WTC11 (cell line): Measurements from ENCODE around the gene PLXNB2. TPM values are rescaled to one million over a fixed set of nuclear protein-coding genes. Genes with fewer than 3 reads are reported as not detected.

Experiments
- ATAC-seq: fragments of 200-7000 bp; cut with Tn5 transposase; 2 replicates; pipeline ENCODE4 v1.10.0; 2021; ENCODE audit warnings: mild to moderate bottlenecking, moderate library complexity
- CTCF ChIA-PET: fragments of 300-600 bp; sonication (Branson Sonifier 250); formaldehyde crosslinking; loops from one replicate; lab custom pipeline; 2021; ENCODE audit warnings: antibody characterized with exemption; lab: Charles Lee
- POLR2A ChIA-PET: fragments of 350-600 bp; sonication (Branson Sonifier 250); formaldehyde crosslinking; loops from one replicate; lab custom pipeline; 2021; ENCODE audit warnings: antibody characterized with exemption; lab: Charles Lee
- DNase-seq: peaks from one replicate; pipeline ENCODE4 v3.0.0; 2021; ENCODE audit warnings: low spot score
- H3K27ac Mint-ChIP-seq: 2 replicates; pipeline ENCODE4 v1.8.0; 2021; ENCODE audit warnings: mixed read lengths
- H3K27me3 Mint-ChIP-seq: 2 replicates; pipeline ENCODE4 v1.8.0; 2021; ENCODE audit warnings: low read depth, mild to moderate bottlenecking, moderate library complexity, mixed read lengths
- H3K36me3 Mint-ChIP-seq: 2 replicates; pipeline ENCODE4 v1.8.0; 2021; ENCODE audit warnings: mixed read lengths
- H3K4me1 Mint-ChIP-seq: 2 replicates; pipeline ENCODE4 v1.8.0; 2022; ENCODE audit warnings: mixed read lengths
- H3K4me3 Mint-ChIP-seq: 2 replicates; pipeline ENCODE4 v1.8.0; 2021; ENCODE audit warnings: mild to moderate bottlenecking, moderate library complexity, mixed read lengths
- H3K9me3 Mint-ChIP-seq: 2 replicates; pipeline ENCODE4 v1.8.0; 2021; ENCODE audit warnings: mixed read lengths
- MXD4 ChIP-seq: fragments of 250-450 bp; sonication (Bioruptor Pico); IDR thresholded peaks from 2 replicates; pipeline ENCODE4 v1.8.0; 2021; ENCODE audit warnings: mild to moderate bottlenecking, moderate library complexity, borderline replicate concordance
- SMAD3 ChIP-seq: sonication (generic); formaldehyde crosslinking; IDR thresholded peaks from 2 replicates; pipeline ENCODE4 v1.8.0; 2022; ENCODE audit warnings: missing genetic modification reagents, mild to moderate bottlenecking, borderline replicate concordance
- TEAD1 ChIP-seq: sonication (generic); formaldehyde crosslinking; IDR thresholded peaks from 2 replicates; pipeline ENCODE4 v1.8.0; 2022; ENCODE audit warnings: mild to moderate bottlenecking, missing genetic modification reagents
- TP53 ChIP-seq: sonication (generic); formaldehyde crosslinking; IDR thresholded peaks from 2 replicates; pipeline ENCODE4 v1.8.1; 2023; ENCODE audit warnings: mild to moderate bottlenecking, missing genetic modification reagents
- ZNF263 ChIP-seq: sonication (generic); formaldehyde crosslinking; IDR thresholded peaks from 2 replicates; pipeline ENCODE4 v1.8.1; 2022; ENCODE audit warnings: low read depth, mild to moderate bottlenecking, moderate library complexity, missing genetic modification reagents
- ZNF416 ChIP-seq: fragments of 250-450 bp; sonication (Bioruptor Pico); IDR thresholded peaks from 2 replicates; pipeline ENCODE4 v1.9.0; 2021; ENCODE audit warnings: mild to moderate bottlenecking, inconsistent platforms
- ZNF423 ChIP-seq: fragments of 250-450 bp; sonication (Bioruptor Pico); IDR thresholded peaks from 2 replicates; pipeline ENCODE4 v2.1.2; 2022; ENCODE audit warnings: mild to moderate bottlenecking, moderate library complexity
- total RNA-seq: library from RNA; stranded (reverse); gene quantifications from 3 replicates; pipeline ENCODE4 v1.2.3, GENCODE V29; 2021
- TF ChIP-seq, protein P1 (sequence below): fragments of 250-450 bp; sonication (Bioruptor Pico); IDR thresholded peaks from 2 replicates; pipeline ENCODE4 v2.1.2; 2022; ENCODE audit warnings: mild to moderate bottlenecking, moderate library complexity
- TF ChIP-seq, protein P2 (sequence below): sonication (generic); formaldehyde crosslinking; IDR thresholded peaks from 2 replicates; pipeline ENCODE4 v1.8.1; 2023; ENCODE audit warnings: mild to moderate bottlenecking, missing genetic modification reagents, moderate library complexity
- TF ChIP-seq, protein P3 (sequence below): fragments of 250-450 bp; sonication (Bioruptor Pico); IDR thresholded peaks from 2 replicates; pipeline ENCODE4 v1.9.0; 2021; ENCODE audit warnings: moderate library complexity, mild to moderate bottlenecking, inconsistent platforms, borderline replicate concordance
- TF ChIP-seq, protein P4 (sequence below): sonication (generic); formaldehyde crosslinking; IDR thresholded peaks from 2 replicates; pipeline ENCODE4 v1.8.1; 2022; ENCODE audit warnings: mild to moderate bottlenecking, moderate library complexity, missing genetic modification reagents
- TF ChIP-seq, protein P5 (sequence below): sonication (generic); formaldehyde crosslinking; IDR thresholded peaks from 2 replicates; pipeline ENCODE4 v1.8.0; 2022; ENCODE audit warnings: mild to moderate bottlenecking, missing genetic modification reagents
- TF ChIP-seq, protein P6 (sequence below): sonication (generic); formaldehyde crosslinking; conservative IDR thresholded peaks from 2 replicates; pipeline ENCODE4 v1.8.1; 2022; ENCODE audit warnings: mild to moderate bottlenecking, missing genetic modification reagents
- TF ChIP-seq, protein P7 (sequence below): fragments of 250-450 bp; sonication (Bioruptor Pico); IDR thresholded peaks from 2 replicates; pipeline ENCODE4 v1.9.0; 2021; ENCODE audit warnings: mild to moderate bottlenecking
- TF ChIP-seq, protein P8 (sequence below): sonication (generic); formaldehyde crosslinking; IDR thresholded peaks from 2 replicates; pipeline ENCODE4 v1.8.1; 2023; ENCODE audit warnings: mild to moderate bottlenecking, moderate library complexity, missing genetic modification reagents
- TF ChIP-seq, protein P9 (sequence below): sonication (generic); formaldehyde crosslinking; IDR thresholded peaks from 2 replicates; pipeline ENCODE4 v1.8.0; 2023; ENCODE audit warnings: mild to moderate bottlenecking, missing genetic modification reagents
- TF ChIP-seq, protein P10 (sequence below): fragments of 250-450 bp; sonication (Bioruptor Pico); IDR thresholded peaks from 2 replicates; pipeline ENCODE4 v1.9.0; 2021; ENCODE audit warnings: mild to moderate bottlenecking

The PLXNB2 gene
- total RNA-seq, 1 experiment from 2014 or later: 113 TPM

DNA sequence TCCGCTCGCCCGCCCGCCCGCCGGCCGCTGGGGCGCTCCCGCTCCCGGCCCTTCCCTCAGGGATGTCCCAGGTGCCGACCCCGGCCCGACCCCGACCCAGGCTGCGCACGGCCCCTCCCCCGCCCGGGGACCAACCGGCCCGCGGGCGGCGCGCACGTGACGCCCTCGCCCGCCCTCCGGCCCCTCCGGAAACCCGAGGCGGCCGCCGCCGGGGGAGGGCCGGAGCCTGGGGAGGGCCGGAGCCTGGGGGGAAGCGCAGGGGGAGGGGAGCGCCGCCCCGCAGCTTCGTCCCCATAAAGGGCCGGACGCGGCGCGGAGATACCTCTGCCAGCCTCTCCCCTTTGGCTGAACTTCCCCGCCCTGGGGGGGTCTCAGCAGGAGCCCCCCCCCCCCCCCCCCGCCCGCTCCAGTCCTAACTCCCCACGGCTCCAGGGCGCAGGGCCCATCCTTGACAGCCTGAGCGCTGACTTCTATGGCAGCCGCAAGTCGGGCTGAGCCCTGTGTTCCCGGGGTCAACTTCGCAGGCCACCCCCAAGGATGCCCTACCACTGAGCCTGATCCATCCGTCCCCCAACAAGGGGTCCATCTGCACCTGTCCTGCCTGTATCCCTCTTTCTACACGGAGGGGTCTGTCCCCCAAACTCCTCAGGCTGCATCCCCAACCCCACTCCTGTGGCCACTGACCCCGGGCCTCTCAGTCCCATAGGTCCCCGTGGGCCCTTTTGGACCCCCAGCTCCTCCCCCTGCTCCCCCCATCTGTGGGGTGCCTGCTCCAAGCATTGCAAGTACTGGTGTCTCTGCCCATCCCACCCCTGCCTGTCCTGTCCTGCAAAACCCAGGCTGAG, 45.6 kb downstream of the PLXNB2 start, which contains the start of gene MAPK12:
TSS of gene MAPK12 (minus strand) at position 69 of the 845 bp plus-strand sequence. CDS start 174 bp downstream, outside the sequence.
- Mint-ChIP-seq H3K4me3 (peak within 1 kb of the TSS; percentile 66), H3K27me3 (peaks cover 25% of the 10 kb centered on the region), H3K4me1 (peaks cover 8% of the 10 kb centered on the region), H3K36me3 (no peaks in the 10 kb centered on the region), H3K27ac (no peak within 1 kb of the TSS), H3K9me3 (no peaks in the 10 kb centered on the region)
- CTCF ChIA-PET: interaction anchor here (0.6 to 3.7 kb wide), 12 partner anchors 9 to 204 kb away, joined by 3 to 21 read pairs (median 4); partner anchors contain the start of genes DENND6B and HDAC10
- TF ChIP-seq ZNF423 (CRISPR knock-in tag): 0 out of 2 replicates have a peak, but pooled peaks have one; percentile 48
- no peak for TF ChIP-seq ZNF416 (CRISPR knock-in tag)
- TF ChIP-seq, protein P1, sequence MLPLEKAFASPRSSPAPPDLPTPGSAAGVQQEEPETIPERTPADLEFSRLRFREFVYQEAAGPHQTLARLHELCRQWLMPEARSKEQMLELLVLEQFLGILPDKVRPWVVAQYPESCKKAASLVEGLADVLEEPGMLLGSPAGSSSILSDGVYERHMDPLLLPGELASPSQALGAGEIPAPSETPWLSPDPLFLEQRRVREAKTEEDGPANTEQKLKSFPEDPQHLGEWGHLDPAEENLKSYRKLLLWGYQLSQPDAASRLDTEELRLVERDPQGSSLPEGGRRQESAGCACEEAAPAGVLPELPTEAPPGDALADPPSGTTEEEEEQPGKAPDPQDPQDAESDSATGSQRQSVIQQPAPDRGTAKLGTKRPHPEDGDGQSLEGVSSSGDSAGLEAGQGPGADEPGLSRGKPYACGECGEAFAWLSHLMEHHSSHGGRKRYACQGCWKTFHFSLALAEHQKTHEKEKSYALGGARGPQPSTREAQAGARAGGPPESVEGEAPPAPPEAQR (CRISPR knock-in tag): no peak
- TF ChIP-seq, protein P2, sequence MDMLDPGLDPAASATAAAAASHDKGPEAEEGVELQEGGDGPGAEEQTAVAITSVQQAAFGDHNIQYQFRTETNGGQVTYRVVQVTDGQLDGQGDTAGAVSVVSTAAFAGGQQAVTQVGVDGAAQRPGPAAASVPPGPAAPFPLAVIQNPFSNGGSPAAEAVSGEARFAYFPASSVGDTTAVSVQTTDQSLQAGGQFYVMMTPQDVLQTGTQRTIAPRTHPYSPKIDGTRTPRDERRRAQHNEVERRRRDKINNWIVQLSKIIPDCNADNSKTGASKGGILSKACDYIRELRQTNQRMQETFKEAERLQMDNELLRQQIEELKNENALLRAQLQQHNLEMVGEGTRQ (CRISPR knock-in tag): peak; percentile 93
- TF ChIP-seq ZNF263 (CRISPR knock-in tag): no peak
- TF ChIP-seq, protein P3, sequence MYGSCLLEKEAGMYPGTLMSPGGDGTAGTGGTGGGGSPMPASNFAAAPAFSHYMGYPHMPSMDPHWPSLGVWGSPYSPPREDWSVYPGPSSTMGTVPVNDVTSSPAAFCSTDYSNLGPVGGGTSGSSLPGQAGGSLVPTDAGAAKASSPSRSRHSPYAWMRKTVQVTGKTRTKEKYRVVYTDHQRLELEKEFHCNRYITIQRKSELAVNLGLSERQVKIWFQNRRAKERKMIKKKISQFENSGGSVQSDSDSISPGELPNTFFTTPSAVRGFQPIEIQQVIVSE (CRISPR knock-in tag): no peak
- no peak for TF ChIP-seq MXD4 (CRISPR knock-in tag)
- TF ChIP-seq, protein P4, sequence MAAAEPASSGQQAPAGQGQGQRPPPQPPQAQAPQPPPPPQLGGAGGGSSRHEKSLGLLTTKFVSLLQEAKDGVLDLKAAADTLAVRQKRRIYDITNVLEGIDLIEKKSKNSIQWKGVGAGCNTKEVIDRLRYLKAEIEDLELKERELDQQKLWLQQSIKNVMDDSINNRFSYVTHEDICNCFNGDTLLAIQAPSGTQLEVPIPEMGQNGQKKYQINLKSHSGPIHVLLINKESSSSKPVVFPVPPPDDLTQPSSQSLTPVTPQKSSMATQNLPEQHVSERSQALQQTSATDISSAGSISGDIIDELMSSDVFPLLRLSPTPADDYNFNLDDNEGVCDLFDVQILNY: no peak
- ATAC-seq: peak; percentile 69
- POLR2A ChIA-PET: no interaction called here
- DNase-seq: peak; percentile 72

DNA sequence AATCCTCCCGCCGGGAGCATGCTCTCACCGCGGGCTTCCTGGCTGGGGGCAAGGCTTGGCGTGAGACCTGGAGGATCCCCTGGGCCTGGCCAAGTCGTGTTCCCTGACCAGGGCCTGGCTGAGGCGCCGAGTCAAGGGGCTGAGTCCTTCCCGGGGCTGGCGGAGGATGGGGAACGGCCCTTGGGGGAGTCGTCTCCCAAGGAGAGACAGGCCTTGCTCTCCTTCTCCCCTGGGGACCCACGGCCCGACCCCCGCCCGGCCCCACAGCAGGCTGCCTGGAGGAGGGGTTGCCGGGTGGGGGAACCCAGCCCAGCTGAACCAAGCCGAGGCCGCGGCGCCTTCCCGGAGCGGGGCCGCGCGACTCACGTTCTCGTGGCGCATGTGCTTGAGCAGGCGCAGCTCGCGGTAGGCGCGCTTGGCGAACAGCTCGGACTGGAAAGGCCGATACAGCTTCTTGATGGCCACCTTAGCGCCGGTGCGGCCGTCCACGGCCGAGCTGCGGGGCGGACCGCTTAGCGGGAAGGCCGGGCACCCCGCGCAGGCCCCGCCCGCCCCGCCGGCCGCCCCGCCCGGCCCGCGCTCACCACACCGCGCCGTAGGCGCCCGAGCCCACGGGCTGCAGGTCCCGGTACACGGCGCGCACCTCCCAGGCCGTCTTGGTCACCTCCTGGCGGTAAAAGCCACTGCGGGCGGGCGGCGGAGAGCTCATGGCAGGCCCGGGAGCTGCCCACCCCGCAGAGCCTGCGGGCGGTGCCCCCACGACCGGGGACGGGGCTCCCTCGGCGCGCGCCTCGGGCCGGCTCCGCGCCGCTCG, 46.4 kb downstream of the PLXNB2 start:
- DNase-seq (peak; percentile 43), ATAC-seq (peak; percentile 14)
- H3K27me3 Mint-ChIP-seq: peaks cover 16% of the 10 kb centered on the region
- H3K27ac Mint-ChIP-seq: no peak overlapping the region
- peaks cover 8% of the 10 kb centered on the region for H3K4me1 Mint-ChIP-seq
- H3K9me3 Mint-ChIP-seq: no peaks in the 10 kb centered on the region
- ChIA-PET POLR2A (no interaction called here), CTCF (interaction anchor here (0.6 to 3.7 kb wide), 10 partner anchors 8 to 205 kb away, joined by 3 to 21 read pairs (median 5); partner anchors contain the start of genes DENND6B and HDAC10)
- peak overlapping the region; percentile 54 for H3K4me3 Mint-ChIP-seq
- H3K36me3 Mint-ChIP-seq: no peaks in the 10 kb centered on the region
- TF ChIP-seq, protein P5, sequence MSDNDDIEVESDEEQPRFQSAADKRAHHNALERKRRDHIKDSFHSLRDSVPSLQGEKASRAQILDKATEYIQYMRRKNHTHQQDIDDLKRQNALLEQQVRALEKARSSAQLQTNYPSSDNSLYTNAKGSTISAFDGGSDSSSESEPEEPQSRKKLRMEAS (CRISPR knock-in tag): peak; percentile 58; the same call in 1 of the 2 replicates
- TF ChIP-seq TEAD1: 0 out of 2 replicates have a peak, but pooled peaks have one; percentile 14
- TF ChIP-seq, protein P6, sequence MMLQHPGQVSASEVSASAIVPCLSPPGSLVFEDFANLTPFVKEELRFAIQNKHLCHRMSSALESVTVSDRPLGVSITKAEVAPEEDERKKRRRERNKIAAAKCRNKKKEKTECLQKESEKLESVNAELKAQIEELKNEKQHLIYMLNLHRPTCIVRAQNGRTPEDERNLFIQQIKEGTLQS (CRISPR knock-in tag): no peak
- TF ChIP-seq TP53: no peak
- TF ChIP-seq, protein P7, sequence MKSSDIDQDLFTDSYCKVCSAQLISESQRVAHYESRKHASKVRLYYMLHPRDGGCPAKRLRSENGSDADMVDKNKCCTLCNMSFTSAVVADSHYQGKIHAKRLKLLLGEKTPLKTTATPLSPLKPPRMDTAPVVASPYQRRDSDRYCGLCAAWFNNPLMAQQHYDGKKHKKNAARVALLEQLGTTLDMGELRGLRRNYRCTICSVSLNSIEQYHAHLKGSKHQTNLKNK: no peak
- 0 out of 2 replicates have a peak, but pooled peaks have one; percentile 43 for TF ChIP-seq SMAD3 (CRISPR knock-in tag)
- TF ChIP-seq, protein P8, sequence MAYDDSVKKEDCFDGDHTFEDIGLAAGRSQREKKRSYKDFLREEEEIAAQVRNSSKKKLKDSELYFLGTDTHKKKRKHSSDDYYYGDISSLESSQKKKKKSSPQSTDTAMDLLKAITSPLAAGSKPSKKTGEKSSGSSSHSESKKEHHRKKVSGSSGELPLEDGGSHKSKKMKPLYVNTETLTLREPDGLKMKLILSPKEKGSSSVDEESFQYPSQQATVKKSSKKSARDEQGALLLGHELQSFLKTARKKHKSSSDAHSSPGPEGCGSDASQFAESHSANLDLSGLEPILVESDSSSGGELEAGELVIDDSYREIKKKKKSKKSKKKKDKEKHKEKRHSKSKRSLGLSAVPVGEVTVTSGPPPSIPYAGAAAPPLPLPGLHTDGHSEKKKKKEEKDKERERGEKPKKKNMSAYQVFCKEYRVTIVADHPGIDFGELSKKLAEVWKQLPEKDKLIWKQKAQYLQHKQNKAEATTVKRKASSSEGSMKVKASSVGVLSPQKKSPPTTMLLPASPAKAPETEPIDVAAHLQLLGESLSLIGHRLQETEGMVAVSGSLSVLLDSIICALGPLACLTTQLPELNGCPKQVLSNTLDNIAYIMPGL (CRISPR knock-in tag): 0 out of 2 replicates have a peak, but pooled peaks have one; percentile 39
- TF ChIP-seq, protein P9, sequence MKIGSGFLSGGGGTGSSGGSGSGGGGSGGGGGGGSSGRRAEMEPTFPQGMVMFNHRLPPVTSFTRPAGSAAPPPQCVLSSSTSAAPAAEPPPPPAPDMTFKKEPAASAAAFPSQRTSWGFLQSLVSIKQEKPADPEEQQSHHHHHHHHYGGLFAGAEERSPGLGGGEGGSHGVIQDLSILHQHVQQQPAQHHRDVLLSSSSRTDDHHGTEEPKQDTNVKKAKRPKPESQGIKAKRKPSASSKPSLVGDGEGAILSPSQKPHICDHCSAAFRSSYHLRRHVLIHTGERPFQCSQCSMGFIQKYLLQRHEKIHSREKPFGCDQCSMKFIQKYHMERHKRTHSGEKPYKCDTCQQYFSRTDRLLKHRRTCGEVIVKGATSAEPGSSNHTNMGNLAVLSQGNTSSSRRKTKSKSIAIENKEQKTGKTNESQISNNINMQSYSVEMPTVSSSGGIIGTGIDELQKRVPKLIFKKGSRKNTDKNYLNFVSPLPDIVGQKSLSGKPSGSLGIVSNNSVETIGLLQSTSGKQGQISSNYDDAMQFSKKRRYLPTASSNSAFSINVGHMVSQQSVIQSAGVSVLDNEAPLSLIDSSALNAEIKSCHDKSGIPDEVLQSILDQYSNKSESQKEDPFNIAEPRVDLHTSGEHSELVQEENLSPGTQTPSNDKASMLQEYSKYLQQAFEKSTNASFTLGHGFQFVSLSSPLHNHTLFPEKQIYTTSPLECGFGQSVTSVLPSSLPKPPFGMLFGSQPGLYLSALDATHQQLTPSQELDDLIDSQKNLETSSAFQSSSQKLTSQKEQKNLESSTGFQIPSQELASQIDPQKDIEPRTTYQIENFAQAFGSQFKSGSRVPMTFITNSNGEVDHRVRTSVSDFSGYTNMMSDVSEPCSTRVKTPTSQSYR: no peak; the same call in 1 of the 2 replicates
- TF ChIP-seq, protein P10, sequence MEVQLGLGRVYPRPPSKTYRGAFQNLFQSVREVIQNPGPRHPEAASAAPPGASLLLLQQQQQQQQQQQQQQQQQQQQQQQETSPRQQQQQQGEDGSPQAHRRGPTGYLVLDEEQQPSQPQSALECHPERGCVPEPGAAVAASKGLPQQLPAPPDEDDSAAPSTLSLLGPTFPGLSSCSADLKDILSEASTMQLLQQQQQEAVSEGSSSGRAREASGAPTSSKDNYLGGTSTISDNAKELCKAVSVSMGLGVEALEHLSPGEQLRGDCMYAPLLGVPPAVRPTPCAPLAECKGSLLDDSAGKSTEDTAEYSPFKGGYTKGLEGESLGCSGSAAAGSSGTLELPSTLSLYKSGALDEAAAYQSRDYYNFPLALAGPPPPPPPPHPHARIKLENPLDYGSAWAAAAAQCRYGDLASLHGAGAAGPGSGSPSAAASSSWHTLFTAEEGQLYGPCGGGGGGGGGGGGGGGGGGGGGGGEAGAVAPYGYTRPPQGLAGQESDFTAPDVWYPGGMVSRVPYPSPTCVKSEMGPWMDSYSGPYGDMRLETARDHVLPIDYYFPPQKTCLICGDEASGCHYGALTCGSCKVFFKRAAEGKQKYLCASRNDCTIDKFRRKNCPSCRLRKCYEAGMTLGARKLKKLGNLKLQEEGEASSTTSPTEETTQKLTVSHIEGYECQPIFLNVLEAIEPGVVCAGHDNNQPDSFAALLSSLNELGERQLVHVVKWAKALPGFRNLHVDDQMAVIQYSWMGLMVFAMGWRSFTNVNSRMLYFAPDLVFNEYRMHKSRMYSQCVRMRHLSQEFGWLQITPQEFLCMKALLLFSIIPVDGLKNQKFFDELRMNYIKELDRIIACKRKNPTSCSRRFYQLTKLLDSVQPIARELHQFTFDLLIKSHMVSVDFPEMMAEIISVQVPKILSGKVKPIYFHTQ: no peak
